ENCODE measurements around the gene RIC8A.

- no peak for TF ChIP-seq CTCF (IDR thresholded peaks at IDR 0.05)
- TF ChIP-seq POLR2A (IDR thresholded peaks at IDR 0.05): no peak
Observed at GRCh38 chr11:198236-198806, 9.2 kb upstream of the RIC8A start.
